ENCODE data around the gene LYRM4. TPM values are rescaled to one million over a fixed set of nuclear protein-coding genes. Genes with fewer than 3 reads are reported as not detected.

LYRM4 gene
- polyA plus RNA-seq, 1 donor, result 20.4 TPM

DNA sequence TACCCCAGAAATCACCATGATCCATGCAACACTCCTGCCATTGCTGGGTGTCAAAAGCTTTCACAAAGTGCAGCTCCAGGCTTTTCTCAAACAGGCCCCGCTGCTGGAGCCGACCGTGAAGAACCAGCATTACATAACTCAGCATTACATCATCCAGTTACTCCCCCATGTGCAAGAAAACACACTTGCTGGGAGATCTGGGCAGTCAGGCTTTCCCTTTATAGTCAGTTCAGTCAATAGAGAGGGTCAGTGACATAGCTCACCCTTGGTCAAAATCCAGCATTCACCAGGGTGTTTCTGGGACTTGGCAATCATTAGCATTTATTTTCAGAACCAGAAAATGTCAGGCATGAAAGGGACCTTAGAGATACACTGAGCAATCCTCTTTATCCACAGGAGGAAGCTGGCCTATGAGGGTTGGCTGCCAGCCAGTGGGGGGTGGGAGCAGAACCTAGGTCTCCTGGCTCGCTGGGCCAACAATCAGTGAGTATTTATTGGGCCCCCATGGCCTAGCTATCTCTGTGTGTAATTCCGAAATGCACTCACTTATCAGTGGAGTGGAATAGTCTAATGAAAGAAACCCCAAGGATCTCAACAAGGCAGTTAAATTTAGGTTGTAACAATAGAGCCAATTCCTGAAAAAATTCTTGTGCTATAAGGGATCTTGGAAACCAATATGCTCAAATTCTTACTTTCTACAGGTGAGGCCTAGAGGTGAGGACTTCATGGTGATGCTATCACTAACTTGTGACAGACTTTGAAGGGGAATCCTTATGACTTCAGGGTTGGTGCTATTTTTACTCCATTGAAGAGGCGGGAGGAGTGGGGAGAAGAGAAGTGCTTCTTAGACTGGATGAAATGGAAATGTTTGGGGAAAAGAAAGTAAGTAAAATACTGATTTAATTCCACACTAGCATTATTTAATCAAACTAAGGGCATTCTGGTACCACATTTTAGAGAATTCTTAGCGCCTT is 54.6 kb downstream of the LYRM4 start:
- DNase-seq (ENCODE audit: low read depth), result peak; percentile 62

DNA sequence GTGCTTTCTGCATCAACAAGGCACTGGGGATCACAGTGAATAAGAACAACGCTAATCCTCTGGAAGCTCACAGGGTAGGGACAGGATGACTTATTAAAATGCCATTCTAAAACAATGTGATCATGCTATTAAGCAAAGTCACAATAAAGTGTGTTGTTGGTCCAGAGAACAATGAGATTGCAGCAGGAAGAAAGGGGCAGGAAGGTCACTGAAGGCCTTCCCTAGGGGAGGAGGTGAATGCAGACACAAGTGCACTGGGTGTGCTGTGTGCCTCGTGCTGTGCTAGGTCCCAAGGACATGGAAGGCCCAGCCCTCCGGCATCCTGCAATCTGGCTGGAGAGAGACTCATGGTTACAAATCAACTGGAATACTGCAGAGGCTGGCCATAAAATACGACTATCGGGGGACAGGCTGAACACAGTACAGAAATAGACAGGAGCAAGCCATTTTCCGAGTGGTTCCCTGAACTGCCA is 55.7 kb downstream of the LYRM4 start:
- no peak for DNase-seq (ENCODE audit: low read depth)

- no peak for DNase-seq (ENCODE audit: low read depth)
These were observed 56.4 kb downstream of the LYRM4 start for GRCh38 chr6:5204376-5204775.

DNA sequence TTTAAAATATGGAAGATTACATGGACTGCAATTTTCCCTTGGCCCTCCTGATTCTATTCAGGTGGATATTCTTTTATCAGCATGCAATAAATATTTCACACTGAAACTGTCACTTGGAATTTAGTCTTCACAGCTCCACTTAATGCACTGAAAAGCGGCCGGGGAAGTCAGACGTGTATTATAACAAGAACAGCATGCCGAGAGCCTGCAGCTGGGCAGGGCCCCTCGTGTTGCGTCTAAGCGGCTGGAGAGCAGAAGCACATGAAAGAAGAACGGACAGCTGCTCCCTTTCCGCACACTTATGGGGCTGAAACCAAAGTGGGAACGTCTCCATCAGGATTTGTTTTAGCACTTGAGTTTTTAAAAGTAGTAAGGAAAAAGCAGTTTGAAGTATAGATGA is 57.2 kb downstream of the LYRM4 start:
- no peak for DNase-seq (ENCODE audit: low read depth)

DNA sequence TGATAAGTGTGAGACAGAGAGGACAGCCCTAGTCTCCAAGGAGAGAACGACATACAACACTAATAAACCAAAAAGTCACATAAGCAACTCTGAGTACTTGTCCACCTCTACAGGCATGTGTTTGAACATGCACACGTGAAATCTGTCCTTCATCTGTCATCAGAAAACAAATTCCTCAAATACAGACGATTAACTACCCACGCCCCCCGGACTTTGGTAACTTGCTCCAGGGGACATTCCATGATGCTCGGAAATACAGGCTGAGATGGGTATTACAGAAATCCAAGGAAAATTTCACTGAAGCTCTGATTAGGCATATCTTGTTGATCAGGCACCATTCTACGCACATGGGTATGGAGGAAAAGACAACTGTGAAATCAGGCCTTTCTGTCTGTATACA is 57.8 kb downstream of the LYRM4 start:
- DNase-seq (ENCODE audit: low read depth), result no peak

DNA sequence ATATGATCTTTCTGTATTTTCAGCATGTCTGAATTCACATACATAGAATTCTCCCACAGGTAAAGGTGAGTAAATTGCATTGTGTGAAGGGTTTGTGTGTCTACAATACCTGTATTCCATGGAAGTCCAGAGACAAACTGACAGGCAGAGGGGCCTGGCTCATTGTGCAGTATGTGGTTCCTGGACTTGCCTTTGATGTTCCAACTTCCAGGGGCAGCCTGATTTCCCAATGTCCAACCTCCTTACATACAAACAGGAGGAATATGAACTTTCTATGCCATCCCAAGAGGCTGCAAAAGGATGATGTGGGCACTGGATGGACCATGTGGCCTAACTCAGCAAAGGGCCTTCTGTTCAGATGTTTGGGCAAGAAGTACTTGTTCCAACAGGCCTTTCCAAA is 58.5 kb downstream of the LYRM4 start:
- no peak for DNase-seq (ENCODE audit: low read depth)

- no peak for DNase-seq (ENCODE audit: low read depth)
These were observed 59.5 kb downstream of the LYRM4 start for GRCh38 chr6:5201271-5201670.

- DNase-seq (ENCODE audit: low read depth), result no peak
These were observed 61.0 kb downstream of the LYRM4 start for GRCh38 chr6:5199702-5200101.

GRCh38 chr6:5199283-5199682 is 61.5 kb downstream of the LYRM4 start:
- DNase-seq (ENCODE audit: low read depth), result no peak

GRCh38 chr6:5197084-5197483 is 63.7 kb downstream of the LYRM4 start:
- no peak for DNase-seq (ENCODE audit: low read depth)

DNA sequence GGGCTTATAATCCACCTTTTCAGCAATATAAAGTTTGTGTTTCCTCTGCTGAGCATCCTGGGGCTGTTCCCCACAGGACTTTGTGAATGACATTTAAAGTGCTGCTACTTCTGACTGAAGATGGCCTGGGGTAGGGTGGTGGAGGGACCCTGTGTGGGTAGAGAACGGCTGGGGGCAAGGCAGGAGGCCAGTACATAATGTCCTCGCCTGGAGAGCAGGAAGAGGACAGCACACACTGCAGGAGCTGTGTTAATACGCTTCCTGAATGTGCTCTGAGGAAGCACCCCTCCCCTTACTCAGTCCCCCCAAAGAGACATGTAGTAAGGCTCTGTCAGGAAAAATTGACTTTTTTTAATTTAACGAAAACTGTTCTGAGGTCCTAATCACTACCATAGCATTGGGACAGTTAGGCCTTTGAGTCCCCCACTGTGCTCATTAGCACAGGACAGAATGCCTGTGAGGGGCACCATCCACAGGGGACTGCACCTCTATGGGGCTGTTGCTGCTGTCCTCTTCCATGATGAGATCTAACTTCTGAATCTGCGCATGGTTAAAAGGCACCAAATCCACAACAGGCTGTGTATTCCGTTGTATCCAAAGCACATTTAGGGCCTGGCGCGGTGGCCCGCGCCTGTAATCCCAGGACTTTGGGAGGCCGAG is 68.5 kb downstream of the LYRM4 start:
- no peak for DNase-seq (ENCODE audit: low read depth)

DNA sequence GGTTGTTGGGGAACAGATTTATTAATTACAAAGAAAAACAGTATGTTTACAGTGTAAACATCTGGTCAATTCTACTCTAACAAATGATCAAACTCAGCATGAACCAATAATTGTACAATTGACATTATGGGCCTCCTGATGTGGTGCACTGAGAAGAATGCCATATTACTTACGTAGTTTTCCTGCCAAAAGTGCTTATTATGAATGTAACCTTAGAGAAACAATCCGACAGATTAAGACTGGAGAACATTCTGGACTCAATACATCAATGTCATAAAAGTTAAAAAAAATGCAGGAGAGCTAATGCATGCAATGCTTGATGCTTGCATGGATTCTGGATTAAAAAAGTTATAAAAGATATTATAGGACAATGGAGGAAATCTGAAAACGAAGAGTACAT is 69.0 kb downstream of the LYRM4 start:
- no peak for DNase-seq (ENCODE audit: low read depth)

DNA sequence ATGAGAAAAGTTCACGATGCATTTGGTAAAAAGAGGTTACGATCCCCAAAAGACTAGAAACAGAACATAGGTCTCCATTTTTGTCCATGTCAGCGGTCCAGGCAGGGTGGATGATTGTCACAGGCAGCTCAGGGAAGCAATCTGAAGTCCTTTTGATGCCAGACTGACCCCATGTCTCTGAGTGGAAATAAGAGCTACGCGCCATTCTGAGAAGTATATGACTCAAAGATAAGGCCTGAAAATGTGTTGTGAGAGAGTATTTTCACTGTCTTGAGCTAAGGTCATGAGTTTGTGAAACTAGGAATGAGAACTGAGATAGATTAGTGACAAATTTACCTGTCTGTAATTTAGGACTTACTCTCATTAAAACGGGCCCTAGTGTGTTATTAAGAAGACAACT is 69.5 kb downstream of the LYRM4 start:
- no peak for DNase-seq (ENCODE audit: low read depth)

DNA sequence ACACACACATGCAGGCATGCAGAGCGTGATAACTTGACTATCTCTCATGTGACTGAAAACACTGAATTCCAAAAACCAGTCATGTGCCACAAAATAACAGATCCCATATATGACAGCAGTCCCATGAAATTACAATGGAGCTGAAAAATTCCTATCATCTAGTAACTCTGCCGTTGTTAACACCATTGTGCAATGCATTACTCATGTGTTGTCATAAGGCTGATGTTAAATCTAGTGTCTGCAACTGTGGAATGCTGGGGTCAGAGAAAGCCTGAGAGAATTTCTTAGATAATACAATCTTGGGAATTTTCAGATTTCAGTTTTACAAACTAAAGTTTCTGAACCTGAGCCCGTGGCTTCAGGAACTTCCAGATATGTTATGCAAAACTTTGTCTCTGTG is 70.2 kb downstream of the LYRM4 start:
- no peak for DNase-seq (ENCODE audit: low read depth)

GRCh38 chr6:5188646-5189045 is 72.1 kb downstream of the LYRM4 start:
- DNase-seq (ENCODE audit: low read depth), result no peak

DNA sequence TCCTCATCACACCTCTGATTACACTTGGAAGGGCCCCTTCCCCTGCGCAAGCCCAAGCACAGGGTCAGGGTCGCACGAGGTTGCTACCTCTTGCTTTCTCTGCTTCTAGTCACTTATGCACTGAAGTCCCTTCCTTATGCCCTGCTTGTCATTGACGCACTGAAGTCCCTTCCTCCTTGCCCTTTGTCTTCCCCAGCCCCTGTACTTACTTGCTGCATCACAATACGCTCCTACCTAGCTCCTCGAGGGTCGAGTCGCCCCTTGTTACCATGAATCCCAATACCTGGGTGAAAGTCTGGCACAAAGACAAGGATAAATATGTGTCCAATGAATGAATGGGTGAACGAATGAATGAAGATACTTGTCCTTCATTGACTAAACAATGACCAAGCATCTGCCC is 75.9 kb downstream of the LYRM4 start:
- DNase-seq (ENCODE audit: low read depth), result no peak

DNA sequence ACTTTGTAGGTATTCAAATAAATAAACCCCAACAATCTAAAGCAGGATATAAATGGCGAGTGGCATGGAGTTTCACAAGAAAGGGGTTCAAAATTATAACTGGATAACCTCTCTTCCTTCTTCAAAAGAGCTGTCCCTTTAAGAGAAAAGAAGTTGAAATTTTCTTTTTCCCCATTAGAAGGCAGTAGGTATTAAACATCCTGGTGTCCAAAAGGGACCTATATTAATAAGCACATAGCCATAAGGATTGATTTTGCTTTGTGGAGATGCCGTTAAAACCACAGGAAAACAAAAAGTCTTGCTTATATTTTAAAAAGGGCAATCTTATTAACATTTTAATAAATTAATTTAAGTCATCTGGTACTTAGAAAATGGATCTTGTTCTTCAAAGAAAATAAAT is 76.5 kb downstream of the LYRM4 start:
- DNase-seq (ENCODE audit: low read depth), result no peak

GRCh38 chr6:5181510-5182317 is 79.0 kb downstream of the LYRM4 start:
- DNase-seq (ENCODE audit: low read depth), result no peak

DNA sequence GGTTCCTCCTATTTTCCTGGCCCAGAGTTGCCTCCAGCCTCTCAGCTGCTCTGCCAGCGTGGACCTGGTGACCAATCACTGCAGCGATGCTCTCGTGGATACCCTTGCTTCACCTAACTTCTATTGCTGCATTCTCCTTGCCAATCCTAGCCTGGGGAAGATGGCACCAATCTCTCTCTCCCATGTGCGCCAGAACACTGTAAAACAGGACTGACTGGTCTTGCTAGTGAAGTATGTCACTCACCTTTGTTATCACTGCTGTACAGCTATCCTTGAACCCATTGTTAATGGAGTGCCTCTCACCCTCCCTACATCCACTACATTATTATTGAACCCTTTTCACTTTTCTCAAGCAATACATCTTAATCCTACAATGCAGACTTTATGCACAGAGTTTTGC is 80.1 kb downstream of the LYRM4 start:
- DNase-seq (ENCODE audit: low read depth), result no peak

GRCh38 chr6:5179917-5180316 is 80.8 kb downstream of the LYRM4 start:
- no peak for DNase-seq (ENCODE audit: low read depth)

DNA sequence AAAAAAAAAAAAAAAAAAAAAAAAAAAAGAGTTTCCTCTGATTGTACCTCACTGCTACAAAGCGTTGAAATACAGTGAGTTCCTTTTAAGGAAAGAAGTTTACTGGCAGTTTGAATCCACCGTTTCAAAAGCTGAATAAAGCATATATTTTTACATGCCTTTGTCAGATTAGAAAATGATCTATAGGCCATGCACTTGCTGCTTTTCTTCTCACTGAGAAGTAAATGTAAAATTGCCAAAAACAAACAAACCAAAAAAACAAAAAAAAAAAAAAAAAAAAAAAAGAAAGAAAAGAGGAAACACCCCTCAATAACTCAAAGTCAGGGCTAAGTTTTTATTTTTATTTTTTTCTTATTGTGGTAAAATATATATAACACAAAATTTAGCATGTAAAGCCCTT is 81.9 kb downstream of the LYRM4 start:
- no peak for DNase-seq (ENCODE audit: low read depth)

GRCh38 chr6:5175635-5176034 is 85.1 kb downstream of the LYRM4 start:
- DNase-seq (ENCODE audit: low read depth), result no peak

Data from forelimb muscle (tissue), 1 donor.